ENCODE data around the gene PLVAP.

PLVAP gene

DNA sequence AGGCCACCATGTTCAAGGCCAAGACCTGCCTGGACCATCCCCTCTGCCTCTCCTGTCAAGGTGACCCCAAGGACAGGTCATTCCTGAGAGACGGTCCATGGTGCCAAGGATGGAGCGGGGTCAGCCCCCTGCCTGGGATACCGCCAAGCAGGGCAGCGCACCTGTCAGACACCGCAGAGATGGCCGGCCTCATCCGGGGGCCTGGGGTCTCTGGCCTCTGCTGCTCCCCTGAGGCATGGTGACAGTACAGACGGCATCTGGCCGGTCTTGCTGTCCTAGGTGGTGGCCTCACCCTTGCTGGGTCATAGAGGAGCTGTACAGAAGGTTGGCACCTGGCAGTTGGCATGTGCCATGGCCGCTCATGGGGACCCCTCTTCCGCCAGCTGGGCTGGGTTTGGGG, 56.7 kb downstream of the PLVAP start:
- DNase-seq: no peak

DNA sequence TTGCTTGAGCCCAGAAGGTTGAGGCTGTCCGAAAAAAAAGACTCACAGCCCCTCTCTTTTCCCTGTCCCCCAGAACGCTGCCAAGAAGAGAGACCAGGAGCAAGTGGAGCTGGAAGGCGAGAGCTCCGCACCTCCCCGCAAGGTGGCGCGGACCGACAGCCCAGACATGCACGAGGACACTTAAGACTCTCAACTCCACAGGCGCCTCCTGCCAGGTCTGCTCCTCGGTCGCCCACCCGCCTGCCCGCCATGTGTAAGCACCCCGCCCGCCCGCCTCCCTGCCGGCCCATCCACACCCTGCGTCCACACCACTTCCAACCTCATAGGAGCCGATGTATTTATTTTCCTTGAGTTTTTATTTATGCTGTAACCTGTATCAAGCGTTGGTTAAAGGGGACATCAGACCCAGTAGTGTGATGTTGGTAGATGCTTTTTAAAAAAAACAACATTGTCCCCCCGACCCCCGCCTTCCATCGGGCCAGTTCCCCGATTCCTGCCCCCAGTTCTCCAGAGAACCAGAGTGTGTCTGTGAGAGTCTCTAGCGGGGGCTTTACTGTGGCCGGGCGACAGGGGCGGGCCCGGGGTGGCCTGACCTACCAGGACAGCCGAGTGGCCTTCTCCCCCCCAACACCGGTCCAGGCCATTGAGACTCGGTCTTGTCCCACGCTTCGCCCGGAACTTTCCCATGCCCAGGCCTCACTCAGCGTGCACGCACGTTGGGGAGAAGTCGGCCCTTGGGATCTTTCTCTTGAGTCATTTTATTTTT, 57.5 kb downstream of the PLVAP start:
- no peak for DNase-seq

DNA sequence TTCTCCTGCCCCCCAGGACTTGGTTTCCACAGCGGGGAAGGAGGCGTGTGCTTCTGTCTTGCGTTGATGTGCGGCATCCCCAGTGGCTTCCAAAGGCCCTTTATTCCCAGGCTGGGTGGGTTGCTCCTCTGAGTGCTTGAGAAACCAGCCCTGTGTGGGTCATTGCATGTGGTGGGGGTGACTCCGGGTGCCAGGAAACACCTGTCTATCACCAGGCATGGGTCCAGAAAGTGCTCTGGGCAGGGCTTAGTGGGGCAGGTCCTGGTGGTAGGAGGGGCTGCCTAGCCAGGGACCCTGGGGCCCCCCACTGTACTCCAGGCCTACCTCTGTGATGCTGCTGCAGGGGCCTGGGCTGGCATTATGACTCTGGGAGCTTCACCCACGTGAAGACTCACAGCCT, 58.2 kb downstream of the PLVAP start:
- DNase-seq: no peak

DNA sequence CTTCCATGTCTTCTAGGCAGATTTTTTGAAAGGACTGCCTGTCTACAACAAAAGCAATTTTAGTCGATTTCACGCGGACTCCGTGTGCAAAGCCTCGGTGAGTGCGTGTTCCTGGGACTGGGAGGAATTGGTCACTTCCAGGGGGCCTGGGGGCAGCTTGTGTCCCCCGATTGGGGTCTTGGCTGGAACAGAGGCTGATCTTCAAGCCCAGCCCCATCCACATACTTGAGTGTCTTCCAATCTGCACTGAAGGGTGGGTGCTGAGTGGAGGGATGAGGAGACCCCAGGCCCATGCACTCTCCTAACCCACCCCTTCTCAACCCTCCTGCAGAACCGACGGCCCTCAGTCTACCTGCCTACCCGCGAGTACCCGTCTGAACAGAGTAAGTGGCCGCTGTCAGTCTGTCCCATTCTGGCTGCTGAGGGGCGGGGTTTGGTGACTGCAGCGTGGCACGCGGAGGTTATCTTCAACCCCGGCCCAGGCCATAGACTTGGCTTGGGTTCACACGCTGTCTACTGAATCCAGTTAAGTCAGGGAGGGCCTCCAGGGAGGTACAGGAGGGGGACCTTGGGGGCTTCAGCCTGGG, 63.0 kb downstream of the PLVAP start:
- DNase-seq: no peak

DNA sequence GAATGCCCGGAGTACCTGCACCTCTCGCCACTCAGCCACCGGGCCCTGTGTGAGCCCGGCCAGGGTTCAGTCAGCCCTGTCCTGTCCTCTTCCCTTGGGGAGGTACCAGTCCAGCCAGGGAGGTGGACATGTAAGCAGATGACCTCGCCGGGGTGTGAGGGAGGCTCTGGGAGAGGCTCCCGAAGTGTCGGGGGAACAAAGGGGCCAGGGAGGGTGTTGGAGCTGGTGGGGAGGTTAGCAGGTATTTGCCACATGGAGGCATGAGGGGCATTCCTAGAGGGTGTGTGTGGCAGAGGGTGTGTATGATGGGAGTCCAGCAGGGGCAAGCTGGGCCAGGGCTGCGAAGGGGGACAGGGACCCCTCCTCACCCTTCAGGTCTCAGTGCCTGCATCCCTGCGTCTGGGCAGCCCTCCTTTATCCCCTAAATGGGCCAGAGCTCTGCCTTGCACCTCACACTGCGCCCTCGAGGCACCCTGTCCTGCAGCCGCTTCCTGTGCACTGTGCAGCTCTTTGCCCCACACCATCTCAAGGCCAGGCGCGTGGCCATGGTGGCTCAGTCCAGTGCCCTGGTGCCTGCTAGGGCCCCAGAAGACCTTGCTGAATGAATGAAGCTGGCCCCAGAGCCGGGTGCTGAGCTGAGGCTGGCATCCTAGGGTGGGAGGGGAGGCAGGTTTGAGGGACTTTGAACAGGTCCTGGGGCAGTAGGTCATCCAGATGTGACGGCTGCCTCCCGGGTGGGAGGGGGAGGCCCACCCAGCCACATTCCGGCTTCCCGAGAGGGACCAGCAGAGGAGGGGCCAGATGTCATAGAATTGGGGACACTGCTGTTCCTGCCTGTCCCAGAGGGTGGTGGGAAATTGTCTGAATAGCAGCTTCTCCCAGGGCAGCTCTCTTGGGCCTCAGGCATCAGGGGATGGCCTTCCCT, 64.7 kb downstream of the PLVAP start:
- DNase-seq: no peak

DNA sequence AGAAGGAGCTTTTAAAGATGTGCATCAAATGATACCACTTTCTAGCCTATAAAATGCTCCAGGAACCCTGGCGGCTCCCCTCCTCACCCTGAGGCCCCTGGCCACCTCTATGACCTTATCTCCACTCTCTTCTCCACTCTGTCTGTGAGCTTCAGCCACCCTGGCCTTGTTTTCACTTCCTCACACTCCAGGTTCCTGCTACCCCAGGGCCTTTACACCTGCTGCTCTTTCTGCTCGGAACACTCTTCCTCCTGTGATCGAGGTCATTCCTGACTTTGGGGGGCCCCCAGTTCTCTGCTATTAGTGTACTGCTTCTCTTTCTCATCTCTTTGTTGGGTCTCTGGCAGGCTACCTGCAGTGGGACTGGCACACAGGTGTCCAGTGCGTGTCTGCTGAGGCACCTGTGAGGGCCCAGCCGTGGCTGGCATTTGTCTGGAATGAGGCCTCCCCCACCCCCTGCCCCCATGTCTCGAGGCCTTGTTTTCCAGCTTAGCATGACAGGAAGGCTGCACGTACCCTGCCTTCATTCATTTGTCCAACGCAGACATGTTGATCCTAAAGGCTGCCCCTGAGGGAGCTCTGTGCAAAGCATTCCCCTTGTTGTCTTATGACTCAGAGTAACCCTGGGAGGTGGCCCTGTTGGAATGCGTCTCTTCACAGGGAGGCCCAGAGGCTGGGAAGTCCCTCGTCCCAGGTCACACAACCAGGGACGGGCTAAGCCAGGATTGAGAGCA, 65.5 kb downstream of the PLVAP start:
- DNase-seq: no peak

DNA sequence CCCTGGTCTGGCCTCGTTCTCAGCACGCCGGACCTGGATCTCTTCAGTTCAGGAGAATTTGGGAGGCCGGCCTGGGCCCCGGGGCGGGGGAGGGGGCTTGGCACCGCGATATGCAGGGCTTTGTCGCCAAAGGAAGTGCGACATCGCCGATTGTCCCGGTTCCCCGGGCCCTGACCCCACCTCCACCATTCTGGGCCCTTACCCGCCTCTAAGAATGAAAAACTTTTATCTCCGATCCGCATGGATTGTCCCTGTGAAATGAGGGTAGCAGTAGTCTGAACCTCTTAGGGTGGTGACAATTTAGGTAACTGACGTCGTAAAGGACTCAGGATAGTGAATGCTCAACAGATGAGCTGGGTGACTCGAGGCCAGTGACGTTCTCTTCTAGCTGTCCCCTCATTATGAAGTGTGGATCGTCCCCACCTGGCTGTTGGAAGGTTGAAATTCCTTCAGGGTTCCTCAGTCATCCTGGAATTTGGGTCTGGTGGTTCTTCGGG, 67.1 kb downstream of the PLVAP start:
- no peak for DNase-seq

DNA sequence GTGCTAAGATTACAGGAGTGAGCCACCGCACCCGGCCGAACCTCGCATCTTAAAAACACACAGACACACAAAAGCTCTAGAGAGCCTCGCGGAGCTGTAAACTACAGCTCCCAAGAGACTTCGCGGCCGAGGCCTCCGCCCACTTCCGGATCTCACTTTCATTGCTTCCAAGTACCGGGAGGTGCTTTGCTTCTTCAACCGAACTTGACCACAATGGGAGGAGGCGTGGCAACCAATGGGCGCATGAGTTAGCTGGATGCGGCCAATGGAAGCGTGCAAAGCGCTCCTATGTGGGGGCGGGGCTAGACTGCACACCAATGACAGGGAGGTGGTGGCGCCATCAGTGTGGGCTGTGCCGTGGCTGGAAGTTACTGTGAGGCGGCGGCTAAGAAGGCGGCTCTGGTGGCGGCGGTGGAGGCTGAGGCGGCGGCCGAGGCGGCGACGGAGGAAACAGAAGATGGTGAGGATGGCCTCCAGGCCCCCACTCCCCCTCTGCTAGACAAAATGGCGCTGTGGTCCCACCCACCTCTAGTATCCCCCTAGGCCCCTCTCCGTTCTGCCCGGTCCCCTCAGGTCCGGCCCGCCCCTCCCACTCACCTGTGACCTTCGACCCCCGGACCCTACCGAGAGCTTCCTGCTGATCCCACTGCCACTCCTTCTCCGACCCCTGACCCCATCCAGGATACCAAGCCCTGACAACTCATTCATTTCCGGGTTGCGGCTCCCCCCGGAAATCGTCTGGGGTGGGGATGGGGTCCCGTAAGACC, 67.8 kb downstream of the PLVAP start, which contains the start of gene DDA1:
Gene DDA1, plus strand, starts transcription at position 366 of the 767 bp plus-strand sequence. Its CDS starts 92 bp downstream, at position 458.
- peak; percentile 100 for DNase-seq

DNA sequence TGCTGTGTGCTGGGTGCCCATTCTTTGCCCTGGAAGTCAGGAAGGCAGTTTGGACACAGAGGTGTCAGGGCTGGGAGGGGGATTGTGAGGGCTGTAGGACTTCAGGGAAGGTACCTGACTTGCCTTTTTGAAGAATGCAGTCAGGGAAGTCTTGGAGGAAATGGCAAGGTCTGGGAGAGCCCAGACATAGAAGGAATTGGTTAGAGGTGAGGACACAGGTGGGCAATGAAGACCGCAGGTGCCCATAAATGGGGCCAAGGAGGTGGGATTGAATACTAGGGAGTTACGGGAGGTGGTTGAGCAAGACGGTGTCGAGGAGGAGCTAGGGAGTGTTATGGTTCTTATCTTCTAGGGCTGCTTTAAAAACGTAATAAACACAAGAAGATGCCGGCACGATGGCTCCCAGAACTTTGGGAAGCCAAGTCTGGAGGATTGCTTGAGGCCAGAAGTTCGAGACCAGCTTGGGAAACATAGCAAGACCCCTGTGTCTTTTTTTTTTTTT, 69.2 kb downstream of the PLVAP start:
- DNase-seq: no peak

DNA sequence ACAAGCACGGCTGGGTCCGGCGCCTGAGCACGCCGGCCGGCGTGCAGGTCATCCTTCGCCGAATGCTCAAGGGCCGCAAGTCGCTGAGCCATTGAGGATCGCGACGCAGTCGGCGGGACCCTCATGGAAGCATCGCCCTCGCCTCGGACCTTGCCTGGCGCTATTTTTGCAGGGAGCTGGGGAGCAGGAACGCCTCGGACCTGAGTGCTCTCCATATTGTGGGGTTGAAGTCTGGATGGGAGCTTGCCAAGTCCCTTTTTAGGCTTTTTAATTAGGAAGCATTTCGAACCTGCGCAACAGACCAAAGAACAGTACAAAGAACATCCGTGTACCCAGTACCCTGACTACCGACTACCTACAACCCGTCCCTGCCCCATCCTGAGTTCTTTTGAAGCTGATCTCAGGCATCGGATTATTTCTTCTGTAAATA, 70.8 kb downstream of the PLVAP start:
- peak; percentile 71 for DNase-seq

DNA sequence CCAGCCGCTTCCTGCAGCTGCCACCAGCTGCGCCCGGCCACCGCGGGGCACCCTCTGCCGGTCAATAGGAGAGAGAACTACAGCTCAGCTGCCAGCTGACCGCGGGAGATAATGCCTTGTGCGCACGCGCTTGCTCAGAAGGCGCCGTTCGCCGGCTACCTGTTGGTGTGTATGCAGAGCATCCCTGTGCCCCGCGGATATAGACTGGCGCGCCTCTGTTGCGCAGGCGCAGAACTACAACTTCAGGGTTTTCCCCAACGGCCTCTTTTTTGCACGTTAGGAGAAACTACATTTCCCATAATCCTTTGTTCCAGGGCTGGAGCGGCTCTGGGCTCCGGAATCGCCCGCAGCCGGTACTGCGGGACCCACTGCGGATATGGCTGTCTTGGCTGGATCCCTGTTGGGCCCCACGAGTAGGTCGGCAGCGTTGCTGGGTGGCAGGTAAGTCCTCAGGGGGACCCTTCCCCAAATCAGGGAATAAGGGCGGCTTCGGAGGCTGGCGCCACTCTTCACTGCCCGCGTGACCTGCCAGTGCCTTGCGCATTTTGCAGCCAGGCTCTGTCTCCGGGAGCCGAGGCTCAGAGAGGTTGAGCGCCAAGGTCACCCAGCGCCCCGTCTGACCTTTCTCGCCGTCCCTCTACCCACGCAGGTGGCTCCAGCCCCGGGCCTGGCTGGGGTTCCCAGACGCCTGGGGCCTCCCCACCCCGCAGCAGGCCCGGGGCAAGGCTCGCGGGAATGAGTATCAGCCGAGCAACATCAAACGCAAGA, 71.4 kb downstream of the PLVAP start, which contains the start of gene MRPL34:
Gene MRPL34, plus strand, starts transcription at position 356 of the 768 bp plus-strand sequence. Its CDS starts 21 bp downstream, at position 377.
- peak; percentile 100 for DNase-seq

DNA sequence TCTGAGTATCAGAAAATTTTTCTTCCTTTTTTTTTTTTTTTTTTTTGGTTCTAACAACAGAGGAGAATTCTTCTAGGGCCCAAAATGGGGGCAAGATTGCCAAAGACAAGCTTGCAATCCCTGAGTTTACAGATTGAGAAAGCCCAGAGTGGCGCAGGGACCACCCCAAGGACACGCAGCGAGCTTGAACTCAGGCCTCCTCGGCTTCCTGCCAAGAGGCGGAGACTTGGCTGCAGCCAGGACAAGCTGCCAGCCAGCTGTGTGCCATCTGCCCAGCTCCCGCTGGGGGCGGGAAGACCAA, 72.0 kb downstream of the PLVAP start:
- no peak for DNase-seq

DNA sequence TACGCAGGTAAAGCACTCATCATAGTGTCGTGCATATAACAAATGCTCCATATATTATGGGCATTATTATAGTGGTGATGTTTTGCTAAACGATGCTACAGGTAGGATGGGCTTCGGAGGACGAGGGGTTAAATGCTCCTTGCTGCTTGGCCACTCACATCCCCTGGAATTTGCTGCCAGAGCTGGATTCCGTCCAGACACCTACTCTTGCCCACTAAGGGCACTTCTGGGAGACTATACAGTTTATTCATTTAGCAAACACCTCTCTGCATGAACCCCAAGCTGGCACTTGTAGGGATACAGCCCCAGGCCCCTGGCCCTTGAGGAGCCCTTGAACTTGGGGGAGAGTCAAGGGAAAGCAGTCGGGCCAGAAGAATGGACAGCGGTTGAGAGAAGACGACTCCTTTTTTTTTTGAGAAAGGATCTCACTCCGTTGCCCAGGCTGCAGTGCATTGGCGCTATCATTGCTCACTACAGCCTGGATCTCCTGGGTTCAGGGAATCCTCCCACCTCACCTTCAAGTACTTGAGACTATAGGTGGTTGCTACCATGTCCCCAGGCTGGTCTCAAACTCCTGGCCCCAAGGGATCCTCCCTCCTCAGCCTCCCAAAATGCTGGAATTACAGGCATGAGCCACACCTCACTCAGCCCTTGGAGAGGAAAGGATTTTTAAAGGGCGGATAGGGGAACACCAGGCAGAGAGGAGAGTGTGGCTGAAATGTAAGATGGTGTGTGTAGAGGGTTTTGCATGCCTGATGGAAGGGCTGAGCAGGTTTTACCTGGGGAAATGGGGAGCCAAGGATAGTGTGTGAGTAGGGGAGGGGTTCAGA, 72.5 kb downstream of the PLVAP start:
- no peak for DNase-seq

DNA sequence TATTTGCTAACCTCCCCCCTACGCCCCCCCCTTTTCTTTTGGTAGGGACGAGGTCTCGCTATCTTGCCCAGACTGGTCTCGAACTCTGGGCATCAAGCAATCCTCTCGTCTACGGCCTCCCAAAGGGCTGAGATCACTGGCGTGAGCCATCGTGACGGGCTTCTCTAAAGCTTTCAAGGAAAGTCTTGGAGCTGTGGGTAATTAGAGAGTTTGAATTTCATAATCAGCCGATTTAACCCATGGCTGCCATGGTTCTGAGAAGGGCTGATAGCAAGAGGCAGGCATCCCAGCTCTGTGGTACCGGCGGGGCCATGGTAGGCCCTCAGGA, 73.2 kb downstream of the PLVAP start:
- DNase-seq: no peak

DNA sequence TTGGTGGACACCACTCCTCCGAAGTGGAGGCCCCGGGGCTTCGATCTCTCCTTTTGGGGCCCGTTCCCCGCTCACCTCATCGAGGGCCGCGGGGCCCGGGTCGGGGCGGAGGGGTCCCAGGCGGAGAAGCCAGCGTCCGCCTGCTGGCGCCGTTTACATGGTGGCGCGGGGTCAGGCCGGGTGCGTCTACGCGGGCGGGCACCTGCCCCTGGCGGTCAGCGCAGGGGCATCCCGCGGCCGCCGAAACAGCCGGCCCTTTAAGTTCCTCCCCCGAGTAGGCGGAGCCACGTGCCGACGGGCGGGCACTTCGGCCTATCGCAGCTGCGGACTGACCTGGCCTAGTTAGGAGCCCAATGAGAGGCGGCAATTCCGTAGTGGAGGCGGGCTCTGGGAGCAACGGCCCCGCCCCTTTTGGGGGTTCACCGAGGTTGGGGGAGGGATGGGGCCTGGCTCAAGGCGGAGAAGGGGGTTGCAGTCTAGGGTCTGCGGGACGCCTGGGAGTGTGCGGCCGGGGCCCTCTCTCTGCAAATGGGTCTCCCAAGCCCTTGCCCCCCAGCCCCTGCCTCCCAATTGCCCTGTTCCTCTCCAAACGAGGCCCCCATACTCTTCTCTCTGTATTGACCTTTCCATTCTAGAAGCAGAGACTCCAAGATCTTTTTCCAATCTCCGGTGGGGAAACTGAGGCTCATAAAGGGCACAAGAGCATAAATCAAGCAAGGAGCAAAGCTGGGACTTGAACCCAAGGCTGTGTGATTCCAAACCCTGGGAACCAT, 73.8 kb downstream of the PLVAP start, which contains the start of gene ABHD8:
Gene ABHD8, minus strand, starts transcription at position 259 of the 773 bp plus-strand sequence. CDS start 1,809 bp downstream, outside the sequence.
- DNase-seq: peak; percentile 99

DNA sequence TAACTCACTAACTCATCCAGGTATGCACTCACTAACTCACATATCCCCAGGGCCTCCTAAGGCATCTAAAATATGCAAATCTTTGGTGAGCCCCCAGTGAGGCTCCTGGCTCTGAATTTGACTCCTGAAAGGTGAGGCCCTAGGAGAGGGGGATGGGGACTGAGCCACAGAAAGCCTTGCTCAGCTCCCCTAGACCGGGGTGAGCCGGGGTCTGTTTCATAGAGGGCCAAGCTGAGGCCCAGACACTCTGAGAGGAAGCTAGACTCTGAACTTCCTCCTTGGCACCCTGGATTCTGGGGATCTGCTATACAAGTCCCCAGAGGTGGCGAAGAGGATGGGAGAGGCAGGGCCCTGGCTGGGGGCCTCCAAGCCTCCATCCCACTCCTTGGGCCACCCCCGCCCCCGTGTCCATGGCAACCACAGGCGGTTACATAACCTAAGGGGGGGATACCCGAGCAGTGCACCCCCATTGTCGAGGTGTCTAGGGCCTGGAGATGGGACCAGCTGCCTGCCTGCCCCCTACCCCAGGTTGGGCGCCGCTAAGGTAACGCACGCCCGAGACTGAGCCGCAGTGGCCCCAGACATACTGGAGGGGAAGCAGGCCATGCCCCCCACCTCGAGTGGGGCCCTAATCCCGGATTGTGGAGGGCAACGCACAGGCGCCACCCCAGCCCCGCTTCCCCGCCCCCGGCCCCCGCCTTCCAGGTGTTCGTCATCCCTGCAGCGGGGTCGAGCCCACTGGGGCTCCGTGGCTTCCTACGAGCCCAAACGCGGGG, 74.6 kb downstream of the PLVAP start:
- peak; percentile 75 for DNase-seq

Data from NCI-H82 (cell line).